Peyer's patch (tissue), 4 donors: Measurements from ENCODE around the gene LIFR.

Experiments used
- CTCF ChIP-seq, 6 experiments: fragments of 450-650 bp in 4 of 6; fragments of 200-600 bp in 2 of 6; sonication (generic) in 1 of 6; IDR thresholded peaks; one replicate each; pipeline ENCODE4 v1.5.1; 2017 to 2019; ENCODE audit warnings: antibody characterized with exemption in 6 of 6, mild to moderate bottlenecking in 3 of 6, moderate library complexity in 1 of 6
- POLR2A ChIP-seq, 2 donors: fragments of 450-650 bp; IDR thresholded peaks; one replicate each; pipeline ENCODE4 v1.5.1; 2017; ENCODE audit warnings: antibody characterized with exemption in 2 of 2, mild to moderate bottlenecking in 2 of 2, moderate library complexity in 2 of 2

- TF ChIP-seq CTCF (IDR thresholded peaks at IDR 0.05) (no peak), POLR2A (IDR thresholded peaks at IDR 0.05) (no peak)
These were observed 44.9 kb upstream of the LIFR start for GRCh38 chr5:38601133-38601862.
